OCI-LY1 (cell line): Measurements from ENCODE around the gene OXNAD1.

Experiments used
- EZH2 ChIP-seq: fragments of 200-600 bp; sonication (generic), shearing (Covaris generic); IDR thresholded peaks from 2 replicates; pipeline ENCODE4 v1.8.0; 2017; ENCODE audit warnings: borderline replicate concordance, mixed run types, mild to moderate bottlenecking, antibody characterized with exemption, low read length, moderate library complexity, mixed read lengths
- TF ChIP-seq, protein P1 (sequence below): fragments of 200-600 bp; sonication (generic), shearing (Covaris generic); IDR thresholded peaks from 2 replicates; pipeline ENCODE4 v1.5.1; 2017; ENCODE audit warnings: mild to moderate bottlenecking, antibody characterized with exemption, low read length, moderate library complexity, mixed read lengths

DNA sequence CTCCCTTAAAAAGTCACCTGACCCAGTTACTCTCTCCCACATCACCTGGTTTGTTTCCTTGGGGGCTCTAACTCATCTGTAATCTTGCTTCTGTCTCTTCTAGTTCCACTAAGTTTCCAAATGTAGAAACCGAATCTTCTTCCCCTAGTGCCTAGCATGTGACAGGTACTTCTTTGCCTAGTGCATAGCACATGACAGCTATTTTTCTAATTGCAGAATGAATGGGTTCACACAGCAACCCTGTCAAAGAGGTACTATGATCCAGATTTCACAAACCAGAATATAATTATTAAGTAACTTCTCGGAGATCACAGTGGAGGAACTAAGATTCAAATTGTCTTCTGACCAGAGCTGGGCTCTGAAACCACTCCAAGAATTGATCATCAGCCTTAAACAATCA lies 7.7 kb upstream of the OXNAD1 start:
- TF ChIP-seq, protein P1, sequence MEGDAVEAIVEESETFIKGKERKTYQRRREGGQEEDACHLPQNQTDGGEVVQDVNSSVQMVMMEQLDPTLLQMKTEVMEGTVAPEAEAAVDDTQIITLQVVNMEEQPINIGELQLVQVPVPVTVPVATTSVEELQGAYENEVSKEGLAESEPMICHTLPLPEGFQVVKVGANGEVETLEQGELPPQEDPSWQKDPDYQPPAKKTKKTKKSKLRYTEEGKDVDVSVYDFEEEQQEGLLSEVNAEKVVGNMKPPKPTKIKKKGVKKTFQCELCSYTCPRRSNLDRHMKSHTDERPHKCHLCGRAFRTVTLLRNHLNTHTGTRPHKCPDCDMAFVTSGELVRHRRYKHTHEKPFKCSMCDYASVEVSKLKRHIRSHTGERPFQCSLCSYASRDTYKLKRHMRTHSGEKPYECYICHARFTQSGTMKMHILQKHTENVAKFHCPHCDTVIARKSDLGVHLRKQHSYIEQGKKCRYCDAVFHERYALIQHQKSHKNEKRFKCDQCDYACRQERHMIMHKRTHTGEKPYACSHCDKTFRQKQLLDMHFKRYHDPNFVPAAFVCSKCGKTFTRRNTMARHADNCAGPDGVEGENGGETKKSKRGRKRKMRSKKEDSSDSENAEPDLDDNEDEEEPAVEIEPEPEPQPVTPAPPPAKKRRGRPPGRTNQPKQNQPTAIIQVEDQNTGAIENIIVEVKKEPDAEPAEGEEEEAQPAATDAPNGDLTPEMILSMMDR: no peak
- TF ChIP-seq EZH2: no peak
